GM19455 (cell line): Measurements from ENCODE around the gene ACER3.
"Not testable (repeated sequence)": the region's sequence is repeated elsewhere in the genome, so short reads cannot be mapped to it uniquely, and the experiment has no call there.

ENCODE experiments used
- ATAC-seq: cut with Tn5 transposase; IDR thresholded peaks from one replicate; pipeline ENCODE4 v1.9.1; 2021; ENCODE audit not compliant: unreplicated experiment

The ACER3 gene

DNA sequence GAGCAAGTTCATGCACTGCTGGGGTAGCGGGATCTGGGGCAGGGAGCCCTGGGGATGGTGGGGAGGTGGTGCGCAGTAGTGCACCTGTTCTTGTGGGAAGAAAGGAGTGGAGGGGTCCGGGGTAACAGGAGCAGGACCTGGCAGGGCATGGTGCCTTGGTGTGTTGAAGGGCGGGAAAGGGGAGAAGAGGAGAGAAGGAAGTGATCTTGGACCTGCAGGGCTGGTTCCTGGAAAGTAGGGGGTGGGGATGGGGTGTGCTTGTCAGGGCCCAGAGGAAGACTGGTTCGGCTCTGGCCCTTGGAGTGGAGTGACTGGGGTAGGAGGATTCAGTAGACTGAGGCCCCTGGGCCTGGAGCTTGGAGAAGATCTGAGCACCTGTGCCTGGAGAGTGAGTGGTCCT is 195.2 kb downstream of the ACER3 start:
- ATAC-seq = no peak

DNA sequence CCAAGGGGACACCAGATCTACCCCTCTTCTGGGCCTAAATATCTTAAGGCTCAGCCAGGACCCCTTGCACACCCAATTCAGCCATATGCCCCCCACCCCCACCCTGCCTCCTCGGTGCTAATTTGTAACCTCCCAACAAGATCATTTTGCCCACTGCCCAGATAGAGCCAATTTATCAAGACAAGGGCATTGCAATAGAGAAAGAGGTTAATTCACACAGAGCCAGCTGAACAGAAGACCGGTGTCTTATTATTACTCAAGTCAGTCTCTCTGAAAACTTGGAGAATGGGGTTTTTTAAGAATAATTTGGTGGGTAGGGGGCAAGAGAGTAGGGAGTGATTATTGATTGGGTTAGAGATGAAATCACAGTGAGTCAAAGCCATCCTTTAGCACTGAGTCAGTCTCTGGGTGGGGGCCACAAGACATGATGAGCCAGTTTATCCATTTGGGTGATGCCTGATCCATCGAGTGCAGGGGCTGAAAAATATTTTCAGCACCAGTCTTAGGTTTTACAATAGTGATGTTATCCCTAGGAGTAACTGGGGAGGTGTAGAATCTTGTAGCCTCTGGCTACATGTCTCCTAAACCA is 196.2 kb downstream of the ACER3 start:
- no peak for ATAC-seq

DNA sequence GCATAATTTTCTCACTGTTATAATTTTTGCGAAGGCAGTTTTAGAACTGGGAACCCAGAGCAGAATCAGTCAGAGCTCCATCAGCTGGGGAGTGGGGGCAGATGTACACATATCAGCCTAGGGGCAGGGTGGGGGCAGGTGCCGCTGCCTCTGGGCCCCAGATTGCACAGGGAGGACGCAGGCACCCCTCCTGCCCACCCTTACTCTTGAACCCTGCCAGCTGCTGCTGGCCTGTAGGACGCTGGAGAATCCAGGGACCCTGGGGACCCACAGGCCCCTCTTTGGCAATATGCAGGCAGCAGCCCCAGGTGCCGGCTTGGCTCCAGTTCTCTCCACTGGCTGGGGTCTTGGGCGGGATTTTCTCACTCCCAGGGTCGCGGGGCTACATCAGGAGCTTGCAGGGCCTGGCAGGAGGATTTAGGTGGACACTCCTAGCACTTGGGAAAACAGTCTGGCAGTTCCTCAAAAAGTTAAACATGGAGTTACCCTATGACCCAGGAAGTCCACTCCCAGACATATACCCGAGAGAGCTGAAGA is 197.3 kb downstream of the ACER3 start:
- no peak for ATAC-seq

DNA sequence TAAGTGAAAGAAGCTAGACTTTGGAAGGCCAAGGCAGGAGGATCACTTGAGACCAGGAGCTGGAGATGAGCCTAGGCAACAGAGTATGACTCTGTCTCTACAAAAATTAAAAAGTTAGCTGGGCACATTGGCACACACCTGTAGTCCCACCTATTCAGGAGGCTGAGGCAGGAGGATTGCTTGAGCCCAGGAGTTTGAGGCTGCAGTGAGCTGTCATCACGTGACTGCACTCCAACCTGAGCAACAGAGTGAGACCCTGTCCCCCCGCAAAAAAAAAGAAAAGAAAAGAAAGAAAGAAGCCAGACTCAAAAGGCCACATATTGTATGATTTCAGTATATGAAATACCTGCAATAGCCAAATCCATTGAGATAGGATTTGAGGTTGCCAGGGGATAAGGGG is 198.2 kb downstream of the ACER3 start:
- ATAC-seq = no peak

DNA sequence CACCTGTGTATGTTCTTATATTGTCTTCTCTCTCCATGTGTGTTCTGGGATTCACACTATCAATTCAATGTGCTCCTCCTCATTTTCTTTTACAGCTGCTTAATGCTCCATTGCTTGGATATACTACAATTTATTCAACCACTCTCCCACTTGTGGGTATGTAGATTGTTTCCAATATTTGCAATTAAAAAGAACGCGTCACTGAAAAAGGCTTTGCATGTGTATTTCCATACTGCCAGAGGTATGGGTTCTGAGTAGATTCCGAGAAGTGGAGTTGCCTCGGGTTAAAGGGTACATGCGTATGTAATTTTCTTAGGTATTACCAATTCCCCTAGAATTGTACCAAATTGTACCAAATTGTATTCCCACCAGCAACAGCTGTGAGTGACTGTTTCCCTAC is 199.1 kb downstream of the ACER3 start:
- no peak for ATAC-seq

DNA sequence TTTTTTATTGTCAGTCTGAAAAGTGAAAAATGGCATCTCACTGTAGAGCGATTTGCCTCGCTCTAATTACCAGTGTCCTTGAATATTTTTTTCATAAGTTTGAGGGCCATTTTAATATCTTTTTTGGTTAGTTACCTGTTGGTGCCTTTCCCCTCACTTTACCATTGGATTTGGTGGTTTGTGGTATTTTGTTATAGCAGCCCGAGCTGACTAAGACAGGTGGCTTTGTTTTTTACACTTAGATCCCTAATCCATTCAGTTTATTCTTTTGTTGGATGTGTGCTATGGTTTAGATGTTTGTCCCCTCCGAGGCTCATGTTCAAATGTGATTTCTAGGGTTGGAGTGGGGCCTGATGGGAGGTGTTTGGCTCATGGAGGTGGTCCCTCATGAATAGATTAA is 199.5 kb downstream of the ACER3 start:
- no peak for ATAC-seq

DNA sequence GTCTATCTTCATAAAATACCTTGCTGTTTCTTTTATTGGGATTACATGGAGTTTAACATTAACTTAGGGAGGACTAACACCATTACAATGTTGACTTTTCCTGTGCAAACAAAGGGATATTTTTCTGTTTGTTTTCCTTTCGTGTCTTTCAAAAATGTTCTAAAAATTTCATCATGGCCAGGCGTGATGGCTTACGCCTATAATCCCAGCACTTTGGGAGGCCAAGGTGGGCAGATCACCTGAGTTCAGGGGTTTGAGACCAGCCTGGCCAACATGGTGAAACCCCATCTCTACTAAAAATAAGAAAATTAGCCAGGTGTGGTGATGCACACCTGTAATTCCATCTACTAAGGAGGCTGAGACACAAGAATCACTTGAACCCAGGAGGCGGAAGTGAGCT is 200.5 kb downstream of the ACER3 start:
- not testable (repeated sequence) for ATAC-seq

DNA sequence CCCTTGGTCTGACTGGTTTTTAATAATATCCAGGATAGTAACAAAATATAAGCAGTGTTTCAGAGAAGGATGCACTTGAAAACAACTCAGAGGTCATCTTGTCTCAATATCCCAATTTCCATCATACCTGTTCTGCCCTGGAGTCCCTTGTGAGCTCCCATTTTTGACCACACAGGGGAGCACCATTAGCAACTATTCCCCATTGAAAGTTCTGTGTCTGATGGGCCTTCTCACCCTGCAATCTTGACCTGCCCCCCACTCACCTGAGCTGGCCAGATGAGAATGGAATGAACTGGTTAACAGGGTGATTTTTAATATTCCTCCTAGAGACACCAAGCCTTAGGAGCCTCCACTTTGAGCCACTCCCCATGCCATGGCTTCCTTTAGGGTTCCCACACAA is 202.2 kb downstream of the ACER3 start:
- no peak for ATAC-seq

DNA sequence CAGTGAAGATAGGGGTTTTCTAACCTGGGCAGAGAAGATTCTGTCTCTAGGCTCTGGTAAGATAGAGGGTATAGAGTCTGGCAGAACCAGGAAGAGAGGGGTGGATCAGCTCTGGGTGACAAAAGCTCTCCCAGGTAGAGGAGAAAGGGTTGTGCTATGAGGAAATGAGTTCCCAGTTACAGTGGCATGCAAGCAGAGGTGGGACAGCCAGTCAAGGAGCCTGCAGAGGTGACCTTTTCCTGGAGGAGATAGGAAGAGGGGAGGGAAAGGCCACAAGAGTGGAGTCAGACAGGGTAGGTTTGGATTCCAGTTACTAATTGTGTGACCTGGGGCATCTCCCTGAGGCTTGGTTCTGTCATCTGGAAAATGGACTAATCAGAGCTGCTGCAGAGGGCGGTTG is 202.7 kb downstream of the ACER3 start:
- ATAC-seq = no peak

DNA sequence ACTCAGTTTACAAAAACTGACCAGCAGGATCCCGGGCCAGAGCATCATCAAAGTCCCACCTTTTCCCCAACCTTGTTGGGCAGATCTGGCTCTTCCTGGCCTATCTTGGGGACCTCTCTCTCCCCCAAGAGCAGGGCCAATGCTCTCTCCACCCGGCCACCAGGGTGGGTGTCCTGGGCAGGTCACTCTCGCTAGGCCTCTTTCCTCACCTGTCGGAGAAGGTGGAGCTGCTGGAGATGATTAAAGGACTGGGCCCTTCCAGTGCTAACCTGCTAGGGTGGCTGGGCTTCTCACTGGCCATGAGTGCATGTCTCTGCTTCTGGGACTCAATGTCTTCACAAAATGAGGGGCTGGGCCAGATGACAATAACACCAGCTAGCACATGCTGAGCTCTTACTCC is 203.1 kb downstream of the ACER3 start:
- no peak for ATAC-seq

DNA sequence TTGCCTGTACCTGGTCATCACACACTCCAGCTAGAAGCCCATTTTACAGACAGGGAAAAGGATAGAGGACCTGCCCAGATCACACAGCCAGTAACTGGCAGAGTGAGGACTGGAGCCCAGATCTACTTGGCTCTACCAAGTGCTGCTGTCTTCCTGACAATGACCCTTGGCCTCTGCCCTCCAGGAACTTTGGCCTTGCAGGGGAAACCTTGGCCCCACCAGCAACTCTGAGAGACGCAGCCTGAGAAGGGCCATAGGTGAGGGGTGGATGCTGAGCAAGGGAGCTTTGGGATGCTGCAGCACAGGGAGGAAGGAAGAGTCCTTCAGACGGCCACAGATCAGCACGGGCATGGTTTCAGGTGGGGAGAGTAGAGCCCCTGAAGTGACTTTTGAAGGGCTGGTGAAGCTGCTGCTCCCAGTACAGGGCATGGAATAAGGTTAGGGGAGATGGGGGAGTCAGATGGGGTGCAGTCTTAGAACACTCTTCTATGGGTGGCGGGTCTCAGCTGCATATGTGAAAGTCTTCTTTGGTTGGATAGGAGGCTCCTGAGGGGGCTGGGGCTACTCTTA is 204.0 kb downstream of the ACER3 start:
- no peak for ATAC-seq

DNA sequence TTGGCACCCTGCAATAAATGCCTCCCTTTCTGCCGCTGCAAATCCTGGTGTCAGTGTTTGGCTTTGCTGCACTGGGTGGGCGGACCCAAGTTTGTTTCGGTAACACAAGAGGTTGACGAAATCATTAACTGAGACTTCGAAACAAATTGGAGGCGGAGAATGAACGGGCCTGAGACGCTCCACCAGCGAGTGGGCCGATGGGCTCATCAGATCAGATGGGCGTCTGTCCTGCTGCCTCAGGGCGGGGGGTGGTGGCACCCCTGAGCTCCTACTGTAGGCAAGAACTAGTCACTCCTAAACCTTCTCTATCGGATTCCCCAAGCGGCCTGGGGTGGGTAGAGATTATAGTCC is 205.1 kb downstream of the ACER3 start:
- ATAC-seq = no peak

DNA sequence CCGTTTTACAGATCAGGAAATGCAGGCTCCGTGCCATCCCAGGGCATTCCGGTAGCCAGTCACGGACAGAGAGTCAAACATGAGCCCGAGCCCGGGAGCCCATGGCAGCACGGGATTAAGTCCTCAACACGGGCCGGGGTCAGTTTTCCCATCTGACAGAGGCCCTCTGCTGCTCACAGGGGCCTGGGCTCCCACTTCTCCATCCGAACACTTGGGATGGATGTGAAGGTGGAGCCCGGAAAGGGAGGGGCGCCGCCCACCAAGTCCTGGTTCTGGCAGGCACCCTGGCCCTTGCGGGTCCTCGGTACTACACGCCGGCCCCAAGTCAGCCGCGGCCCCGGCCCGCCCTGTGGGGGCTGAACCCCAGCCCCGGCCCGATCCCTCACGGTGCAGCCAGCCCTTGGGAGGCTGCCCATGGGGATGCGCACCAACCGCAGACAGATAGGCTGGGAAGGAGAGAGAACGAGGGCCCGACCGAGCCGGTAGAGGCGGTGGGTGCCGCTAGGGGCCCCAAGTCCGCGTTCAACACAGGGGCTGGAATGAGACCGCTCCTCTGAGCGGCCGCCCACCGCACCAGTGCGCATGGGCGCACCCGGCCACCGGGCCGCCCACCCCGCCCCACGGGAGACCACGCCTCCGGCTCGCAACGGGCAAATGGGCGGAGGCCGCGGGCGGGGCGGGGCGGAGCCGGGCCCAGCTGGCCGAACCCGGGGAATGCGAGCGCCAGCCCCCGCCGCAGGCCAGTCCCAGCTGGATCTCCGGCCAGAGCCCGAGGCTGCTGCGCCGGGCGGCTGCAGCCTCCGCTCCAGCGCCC is 205.7 kb downstream of the ACER3 start, which contains the start of gene CAPN5:
CAPN5 (plus strand) TSS at position 743 of the 814 bp plus-strand sequence. CDS start 17,916 bp downstream, outside the sequence.
- ATAC-seq = peak; percentile 92

DNA sequence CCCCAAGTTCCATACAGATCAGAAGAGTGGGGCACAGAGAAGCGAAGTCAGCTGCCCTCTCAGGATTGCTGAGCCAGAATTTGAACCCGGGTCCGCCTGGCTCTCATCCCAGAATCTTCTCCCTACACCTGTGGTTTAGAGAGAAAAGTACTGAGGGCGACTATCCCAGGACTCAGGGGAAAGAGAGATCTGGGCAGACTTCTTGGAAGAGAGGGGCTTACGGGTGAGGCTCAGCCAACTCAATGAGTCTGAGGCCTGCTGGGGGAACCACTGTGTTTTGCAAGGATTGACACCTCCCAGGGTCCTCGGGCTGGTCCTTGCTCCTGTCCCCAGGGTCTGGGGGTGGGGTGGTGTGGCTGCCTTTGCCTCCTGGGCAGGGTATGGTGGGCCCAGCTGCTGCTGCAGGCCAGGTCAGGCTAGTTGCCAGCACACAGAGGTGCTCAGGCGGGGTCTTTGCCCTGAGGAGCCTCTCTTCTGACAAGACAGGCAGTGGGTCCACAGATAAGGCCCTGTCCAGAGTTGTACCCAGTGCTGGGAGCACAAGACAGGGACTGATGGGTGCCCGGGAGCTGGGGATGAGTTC is 207.2 kb downstream of the ACER3 start:
- ATAC-seq = no peak

DNA sequence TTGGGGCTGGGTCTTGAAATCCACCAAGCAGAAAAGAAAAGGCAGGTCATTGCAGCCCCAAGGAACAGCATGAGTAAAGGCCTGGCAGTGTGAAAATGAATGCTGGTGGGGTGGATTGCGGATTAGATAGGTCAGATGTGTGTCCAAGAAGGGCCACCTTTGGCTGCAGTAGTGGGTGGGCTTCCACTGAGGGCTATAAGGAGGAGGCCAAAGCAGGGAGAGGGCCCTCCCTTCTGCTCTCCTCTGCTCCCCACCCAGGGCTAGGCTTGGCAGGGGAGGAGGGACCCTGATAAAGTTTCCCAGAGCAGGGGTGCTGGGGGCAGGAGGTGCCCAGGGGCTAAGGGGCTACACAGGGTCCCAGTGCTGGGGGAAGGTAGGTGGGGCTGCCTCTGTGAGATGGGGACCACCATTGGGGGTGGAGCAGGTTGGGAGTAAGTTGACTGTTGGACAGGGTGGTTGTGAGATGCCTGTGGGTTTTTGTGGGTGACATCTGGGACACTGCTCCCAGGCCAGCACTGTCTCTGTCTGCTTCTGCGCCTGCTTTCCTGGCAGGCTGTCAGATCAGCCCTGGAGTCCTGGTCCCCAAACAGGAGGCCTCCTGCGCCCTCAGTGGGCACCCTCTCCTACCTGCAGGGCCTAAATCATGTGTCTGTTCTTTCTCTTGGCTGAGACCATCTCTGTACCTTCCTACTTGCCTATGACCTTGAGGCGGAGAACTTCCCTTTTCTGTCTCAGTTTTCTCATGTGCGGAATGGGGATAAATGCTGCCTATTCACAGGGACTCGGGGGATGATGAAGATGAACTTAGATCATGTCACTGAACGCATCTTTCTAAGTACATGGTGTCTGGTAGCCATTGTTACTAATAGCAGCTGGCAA is 208.0 kb downstream of the ACER3 start:
- ATAC-seq = no peak

DNA sequence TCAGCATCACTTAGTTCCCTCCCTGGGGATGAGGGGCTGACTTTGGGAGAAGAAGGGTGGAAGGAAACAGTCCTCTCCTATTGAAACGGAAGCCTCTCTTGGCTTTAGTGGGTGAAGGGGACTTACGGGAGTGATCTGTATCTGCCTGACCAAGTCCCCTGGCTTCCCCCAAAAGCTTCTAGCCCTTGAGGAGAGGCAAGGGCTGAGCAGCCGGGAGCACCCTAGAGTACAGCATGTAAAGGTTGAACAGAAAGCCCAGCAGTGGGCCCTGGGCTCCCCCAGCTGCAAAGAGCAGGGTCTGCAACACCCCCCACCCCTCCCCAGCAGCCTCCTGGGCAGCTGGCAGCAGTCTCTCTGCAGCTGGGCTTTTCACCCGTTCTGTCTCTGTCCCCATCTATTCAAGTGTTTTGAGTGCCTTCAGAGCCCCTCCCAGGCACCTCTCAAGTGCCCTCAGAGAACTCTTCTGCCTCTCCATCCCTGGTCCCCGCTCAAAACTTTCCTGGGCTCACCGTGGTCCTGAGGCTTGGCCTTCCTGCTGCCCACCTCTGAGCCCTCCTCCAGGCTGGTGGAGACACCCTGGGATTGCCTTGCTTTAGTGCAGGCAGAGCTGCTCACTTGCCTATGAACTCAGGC is 208.7 kb downstream of the ACER3 start:
- ATAC-seq = no peak

DNA sequence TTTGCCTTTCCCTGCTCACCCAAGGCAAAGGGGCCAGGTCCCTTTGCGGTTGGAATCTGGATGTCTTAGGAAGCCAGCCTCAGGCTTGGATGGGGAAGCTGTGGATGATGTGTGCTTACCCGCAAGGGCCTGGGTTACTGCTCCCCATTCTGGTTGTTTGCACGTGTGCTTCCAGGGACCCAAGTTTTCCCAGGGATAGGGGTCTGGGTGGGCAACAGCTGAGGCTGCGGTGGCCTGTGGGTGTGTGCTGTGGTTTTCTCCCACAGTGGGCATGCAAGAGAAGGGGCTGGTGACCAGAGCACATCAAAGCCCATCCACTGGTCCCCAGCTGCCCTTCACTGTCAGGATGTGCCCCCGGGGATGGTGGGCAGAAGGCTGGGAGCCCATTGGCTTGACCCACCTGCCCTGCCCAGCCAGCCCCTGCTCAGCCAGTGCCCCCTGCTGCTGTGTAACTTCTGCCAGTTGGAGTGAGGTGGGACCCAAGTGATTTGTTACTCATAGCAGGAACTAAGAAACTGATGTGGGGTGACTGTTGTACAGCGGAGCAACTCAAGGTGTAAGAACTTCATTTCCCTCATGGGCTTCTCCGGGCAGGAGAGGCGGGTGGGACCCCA is 209.4 kb downstream of the ACER3 start:
- ATAC-seq = no peak

DNA sequence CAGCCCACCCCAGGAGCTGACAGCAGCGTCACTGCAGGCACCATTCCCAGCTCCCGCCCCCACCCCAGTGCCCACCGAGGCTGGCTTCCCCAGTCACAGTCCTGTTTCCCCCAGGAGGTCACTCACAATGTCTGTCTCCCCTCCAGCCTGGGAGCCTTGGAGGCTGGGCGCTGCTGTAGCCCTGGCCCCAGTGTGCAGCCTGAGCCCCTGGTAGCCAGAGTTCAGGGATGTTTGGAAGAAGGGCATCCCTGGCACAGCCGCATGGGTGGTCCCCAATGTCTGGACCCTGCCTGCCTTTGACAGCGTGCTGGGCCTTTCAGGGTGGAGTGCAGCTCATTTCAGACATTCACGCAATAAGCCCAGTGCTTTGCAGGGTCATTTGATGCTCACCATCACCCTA is 210.4 kb downstream of the ACER3 start:
- no peak for ATAC-seq

DNA sequence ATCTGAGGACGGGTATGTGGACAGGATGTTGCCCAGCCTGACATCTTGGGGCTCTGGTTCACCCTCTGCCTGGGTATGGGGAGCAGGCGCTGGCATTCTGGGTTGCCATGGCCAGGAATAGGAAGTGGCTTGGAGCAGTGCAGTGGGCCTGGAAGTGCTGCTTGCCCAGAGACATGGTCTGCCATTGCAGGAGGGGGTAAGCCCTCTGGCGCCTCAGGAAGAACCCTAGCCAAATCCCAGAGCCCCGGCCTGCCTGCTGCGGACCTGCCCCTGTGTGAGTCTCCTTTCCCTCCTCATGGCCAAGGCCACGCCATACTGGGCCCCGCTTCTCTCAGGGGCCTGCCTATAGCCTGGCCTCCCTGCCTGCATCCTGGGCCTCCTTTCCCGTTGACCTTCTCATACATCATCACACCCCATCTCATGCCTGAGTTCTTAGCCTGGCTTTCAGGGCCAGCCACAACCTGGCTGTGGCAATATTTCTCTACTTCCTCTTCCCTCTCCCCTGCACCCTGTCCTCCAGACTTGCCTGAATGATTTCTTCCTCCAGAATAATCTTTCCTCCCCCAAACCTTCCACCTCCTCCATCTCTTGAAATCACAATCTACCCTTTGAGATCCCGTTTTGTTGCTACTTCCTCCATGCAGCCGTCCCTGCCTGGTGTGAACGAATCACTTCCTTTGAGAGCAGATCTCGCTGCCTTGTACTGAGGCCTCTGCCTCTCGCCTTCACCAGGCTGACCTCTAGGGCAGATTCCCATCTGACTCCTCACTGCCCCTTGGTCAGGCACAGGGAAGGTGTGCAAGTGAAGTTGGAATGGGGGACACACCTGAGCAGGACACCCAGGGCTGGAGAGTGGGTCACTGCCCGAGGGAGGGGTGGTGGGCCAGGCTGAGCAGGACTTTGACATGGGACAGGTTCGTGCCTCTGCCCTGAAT is 211.2 kb downstream of the ACER3 start:
- ATAC-seq = no peak
